HG03457 (cell line): Measurements from ENCODE around the gene CMTM2.
"Not testable (repeated sequence)": the region's sequence is repeated elsewhere in the genome, so short reads cannot be mapped to it uniquely, and the experiment has no call there.

Experiments
- ATAC-seq: cut with Tn5 transposase; IDR thresholded peaks from one replicate; pipeline ENCODE4 v1.9.1; 2021; ENCODE audit warnings: moderate number of reproducible peaks; ENCODE audit not compliant: unreplicated experiment

The CMTM2 gene

DNA sequence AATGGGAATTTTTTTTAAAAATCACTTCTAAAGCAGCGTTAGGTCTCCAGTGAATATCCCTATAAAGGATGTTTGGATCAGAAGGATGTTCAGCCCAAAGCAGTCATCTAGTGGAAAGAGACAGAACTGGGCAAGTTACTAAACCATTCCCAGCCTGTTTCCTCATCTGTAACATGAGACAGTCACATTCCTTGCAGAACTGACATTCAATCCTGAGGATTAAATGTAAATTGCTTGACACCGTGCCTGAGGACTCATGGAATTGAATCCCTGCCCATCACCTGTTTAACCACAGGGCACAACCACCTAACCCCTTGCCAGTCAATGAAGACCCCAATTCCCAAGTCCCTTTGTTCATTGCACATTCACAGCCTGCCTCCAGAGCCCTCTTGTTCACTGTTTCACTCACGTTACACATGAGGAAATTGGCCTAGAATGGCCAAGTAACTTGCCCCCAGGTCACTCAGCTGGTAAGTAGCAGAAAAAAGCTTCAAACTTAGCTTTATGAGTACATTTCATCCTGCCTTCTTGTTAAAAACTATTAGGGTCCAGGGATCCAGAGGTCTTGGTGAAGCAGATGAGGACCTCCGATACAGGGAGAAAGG is 1.4 kb downstream of the CMTM2 start:
- no peak for ATAC-seq

DNA sequence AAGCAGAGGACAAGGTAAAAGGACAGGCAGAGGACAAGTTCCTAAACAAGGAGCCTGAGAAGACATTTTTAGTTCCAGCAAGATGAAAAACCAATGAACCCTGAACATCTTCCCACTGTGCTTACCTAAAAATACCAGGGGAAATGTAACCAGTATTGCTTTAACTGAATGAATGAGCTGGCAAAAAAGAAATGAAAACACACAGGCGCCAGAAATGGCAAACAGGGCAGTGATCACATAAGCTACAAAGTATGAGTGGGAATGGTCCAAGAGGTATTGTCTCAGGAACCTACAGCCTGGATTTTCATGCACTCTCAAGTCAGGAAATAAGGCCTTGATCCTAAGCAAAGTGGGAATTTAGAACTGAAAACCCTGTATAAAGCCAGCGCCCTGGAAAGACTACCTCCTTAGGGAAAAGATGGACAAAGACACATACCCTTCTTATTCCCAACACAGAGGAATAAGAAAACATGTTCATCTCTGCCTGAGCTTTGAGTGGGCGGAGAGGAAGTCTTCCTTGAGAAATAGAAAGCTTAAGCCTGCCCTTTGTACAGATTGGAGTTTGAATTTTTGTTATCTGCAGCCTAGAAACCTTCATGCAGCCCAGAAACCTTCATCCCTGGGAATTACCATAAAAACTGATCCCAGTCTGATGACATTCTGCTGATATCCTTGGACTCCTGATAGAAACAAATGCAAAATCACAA is 2.1 kb downstream of the CMTM2 start:
- ATAC-seq: no peak

DNA sequence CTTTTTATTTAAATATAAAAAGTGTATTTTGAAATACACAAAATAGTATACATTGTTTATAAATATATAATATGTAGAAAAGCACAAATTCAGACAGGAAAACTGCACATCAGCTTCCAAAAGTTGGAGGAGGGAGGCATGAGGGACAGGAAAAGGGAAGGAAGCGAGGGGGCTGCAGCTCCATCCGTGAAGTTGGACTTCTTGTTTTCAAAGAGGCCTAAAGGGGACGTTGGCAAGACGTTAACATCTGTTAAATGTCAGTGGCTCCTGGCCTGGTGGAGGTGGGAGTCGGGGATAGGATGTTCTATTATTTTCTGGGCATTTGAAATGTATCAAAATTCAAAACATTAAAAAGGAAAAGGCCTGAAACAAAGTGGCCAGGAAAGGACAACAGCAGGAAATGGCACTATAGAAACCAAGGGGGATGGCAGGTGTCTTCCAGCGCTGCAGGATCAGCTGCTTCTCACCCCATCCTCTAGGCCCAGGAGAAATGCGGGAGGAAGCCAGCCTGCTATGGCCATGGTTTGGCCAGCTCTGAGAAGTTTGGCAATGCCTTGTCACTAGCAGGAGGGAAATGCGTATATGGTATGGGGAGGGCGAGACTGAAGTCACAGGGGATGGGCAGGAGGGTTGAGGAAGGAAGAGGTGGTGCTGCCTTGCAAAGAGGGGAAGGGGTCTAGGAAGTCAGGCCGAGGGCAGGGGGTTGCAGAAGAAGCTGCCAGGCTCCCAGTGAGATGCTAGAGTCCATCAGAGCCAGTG is 6.4 kb downstream of the CMTM2 start:
- no peak for ATAC-seq

DNA sequence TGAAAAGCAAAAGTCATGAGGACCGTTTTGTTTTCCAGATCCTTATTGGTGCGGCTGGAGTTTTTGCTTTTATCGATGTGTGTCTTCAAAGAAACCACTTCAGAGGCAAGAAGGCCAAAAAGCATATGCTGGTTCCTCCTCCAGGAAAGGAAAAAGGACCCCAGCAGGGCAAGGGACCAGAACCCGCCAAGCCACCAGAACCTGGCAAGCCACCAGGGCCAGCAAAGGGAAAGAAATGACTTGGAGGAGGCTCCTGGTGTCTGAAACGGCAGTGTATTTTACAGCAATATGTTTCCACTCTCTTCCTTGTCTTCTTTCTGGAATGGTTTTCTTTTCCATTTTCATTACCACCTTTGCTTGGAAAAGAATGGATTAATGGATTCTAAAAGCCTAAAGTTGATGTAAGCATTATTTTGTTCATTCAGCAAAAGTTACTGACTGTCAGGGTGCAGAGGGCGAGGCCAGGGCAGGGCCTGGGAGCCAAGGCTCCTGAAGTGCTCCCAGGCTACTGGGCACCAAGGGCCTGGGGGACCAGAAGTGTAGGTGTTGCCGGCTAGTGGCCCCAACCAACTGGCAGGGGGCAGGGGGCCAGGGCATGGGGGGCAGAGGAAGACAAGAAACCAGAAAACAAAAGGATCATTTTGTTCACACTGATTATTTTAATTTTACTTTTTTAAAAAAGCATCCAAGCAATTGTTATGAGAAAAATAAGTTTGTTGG is 8.8 kb downstream of the CMTM2 start:
- no peak for ATAC-seq

DNA sequence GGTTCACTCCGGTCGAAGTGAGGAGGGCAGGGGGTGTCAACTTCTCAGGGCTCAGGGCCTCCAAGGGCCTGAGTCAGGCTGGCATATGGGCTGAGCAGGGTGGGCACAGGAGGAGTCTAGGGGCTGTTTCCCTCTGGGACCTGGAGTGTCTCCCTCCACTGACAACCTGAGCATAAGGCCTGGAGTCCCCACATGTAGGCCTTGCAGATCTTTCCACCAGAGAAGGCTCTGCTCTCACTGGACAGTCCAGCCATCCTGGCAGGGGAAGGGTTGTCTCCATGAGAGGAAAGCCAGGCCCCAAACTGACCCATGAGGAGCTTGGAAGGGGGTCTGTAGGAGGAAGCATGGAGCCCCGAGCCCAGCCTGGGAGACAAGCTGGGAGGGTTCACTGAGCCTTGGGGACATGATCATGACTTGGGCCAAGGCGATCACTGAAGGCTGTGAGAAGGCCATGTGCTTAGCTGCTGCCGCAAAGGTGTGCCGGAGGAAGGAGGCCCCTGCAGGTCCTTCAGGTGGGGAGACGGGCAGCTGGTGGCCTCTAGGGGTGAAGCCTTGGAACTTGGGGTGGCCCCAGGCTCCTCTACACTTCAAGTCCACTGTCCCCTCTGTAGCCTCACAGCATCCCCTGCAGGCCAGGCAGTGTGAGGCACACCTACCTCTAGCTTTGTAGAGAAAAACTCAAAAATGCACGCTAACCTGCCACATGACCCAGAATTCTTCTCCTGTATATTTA is 9.9 kb downstream of the CMTM2 start:
- no peak for ATAC-seq

DNA sequence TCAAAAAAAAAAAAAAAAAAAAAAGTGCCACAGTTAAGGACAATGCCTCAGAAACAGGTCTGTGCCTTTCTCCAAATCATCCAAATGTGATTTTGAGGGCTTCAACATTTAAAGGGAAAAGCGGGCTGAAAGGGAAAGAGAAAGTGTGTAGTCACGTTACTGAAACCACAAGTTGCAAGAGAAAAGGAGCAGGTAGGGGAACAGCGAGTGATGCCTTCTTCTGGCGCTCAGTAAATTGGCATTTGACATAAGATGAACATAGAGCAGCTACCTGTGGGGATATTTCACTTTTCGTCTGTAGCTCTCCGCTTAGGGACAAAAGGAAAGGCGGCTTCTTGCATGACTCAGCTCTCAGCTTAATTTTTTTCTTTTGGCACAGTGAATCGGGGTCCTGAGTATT is 11.1 kb downstream of the CMTM2 start:
- ATAC-seq: no peak

DNA sequence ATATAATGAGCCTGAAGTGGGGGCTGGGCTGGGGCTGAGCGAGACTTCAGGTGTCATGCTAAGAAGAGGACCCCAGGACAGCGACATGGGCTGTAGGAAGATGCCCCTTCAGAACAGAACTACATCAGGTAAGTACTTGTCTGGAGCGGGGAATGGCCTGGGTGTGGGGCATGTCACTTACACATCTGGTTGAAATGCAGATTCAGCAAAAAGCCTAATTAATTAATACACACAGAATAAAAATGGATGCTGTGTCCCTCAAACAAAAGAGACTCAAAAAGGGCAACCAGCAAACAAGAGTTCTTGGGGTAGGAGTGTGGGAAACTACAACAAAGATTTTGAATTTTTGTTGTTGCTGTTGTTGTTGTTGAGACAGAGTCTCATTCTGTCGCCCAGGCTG is 11.8 kb downstream of the CMTM2 start:
- no peak for ATAC-seq

DNA sequence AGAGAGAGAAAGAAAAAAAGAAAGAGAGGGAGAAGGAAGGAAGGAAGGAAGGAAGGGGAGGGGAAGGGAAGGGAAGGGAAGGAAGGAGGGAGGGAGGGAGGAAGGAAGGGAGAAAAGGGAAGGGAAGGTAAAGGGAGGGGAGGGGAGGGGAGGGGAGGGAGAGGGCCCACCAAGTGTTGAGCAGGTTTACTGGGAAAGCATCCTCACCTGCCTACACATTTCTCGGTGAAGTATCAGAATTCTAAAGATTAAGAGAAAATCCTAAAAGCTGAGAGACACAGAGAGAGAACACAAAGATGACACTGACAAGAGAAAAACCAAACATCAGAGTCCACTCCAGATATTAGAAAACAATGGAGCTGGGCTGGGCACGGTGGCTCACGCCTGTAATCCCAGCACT is 13.0 kb downstream of the CMTM2 start:
- no peak for ATAC-seq

DNA sequence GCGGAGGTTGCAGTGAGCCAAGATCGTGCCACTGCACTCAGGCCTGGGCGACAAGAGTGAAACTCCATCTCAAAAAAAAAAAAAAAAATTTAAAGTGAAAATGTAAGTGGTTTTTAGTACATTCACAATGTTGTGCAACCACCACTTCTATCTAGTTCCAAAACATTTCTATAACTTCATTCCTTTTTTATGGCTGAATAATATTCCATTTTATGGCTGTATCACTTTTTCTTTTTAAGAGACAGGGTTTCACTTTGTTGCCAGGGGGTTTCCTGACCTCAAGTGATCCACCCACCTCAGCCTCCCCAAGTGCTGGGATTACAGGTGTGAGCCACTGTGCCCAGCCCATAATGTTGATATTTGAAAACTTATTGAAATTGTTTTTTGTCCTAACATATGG is 13.6 kb downstream of the CMTM2 start:
- no peak for ATAC-seq

DNA sequence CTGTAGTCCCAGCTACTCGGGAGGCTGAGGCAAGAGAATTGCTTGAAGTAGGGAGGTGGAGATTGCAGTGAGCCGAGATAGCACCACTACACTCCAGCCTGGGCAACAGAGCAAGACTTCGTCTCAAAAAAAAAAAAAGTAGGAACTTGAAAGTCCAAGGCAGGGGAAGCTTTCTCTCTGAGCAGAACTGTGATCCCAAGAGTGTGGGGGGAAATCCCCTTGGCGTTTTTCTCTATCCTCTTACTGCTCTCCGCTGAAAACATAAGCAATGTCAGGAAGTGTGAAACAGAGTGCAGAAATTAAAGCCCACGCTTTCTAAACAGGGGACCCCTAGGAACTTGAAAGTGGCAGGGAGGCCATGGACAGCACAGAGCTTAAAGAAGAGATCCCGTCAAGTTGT is 15.5 kb downstream of the CMTM2 start:
- ATAC-seq: no peak

DNA sequence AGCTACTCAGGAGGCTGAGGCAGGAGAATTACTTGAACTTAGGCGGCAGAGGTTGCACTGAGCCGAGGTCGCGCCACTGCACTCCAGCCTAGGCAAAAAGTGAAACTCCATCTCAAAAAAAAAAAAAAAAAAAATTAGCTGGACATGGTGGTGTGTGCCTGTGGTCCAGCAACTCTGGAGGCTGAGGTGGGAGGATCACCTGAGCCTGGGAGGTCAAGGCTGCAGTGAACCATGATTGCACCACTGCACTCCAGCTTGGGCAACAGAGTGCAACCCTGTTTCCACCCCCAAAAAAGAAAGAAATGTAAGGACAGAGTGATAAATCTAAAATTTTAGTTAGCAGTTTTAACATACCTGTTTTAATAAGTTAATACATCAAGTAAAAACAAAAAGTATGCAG is 17.3 kb downstream of the CMTM2 start:
- not testable (repeated sequence) for ATAC-seq

DNA sequence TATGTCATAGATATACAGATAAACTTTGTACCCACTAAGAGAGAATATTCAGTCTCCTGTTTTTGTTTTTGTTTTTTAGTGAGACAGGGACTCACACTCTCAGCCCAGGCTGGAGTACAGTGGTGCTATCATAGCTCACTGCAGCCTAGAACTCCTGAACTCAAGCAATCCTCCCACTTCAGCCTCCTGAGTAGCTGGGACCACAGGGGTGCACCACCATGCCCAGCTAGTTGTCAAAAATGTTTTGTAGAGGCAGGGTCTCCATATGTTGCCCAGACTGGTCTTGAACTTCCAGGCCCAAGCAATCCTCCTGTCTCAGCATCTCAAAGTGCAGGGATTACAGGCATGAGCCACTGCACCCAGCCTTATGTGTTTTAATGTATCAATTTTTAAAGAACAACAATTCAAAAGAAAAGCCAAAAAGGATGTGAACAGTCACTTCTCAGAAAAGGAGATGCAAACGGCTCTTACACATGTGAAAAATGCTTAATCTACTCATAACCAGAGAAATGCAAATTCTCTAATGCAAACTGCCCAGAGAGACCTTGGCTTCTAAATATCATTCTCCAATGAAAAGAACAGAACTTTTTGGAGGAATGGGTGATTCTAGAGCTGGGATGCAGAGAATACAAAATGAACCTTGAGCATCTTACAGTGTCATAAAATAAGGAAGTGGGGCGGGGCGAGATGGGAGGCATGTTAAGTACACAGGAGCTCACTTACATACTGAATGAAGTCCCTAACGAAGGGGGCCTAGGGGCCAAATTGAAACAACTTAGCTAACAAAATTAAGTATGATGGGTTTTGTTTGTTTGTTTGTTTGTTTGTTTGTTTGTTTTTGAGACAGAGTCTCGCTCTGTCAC is 18.0 kb downstream of the CMTM2 start:
- ATAC-seq: no peak

DNA sequence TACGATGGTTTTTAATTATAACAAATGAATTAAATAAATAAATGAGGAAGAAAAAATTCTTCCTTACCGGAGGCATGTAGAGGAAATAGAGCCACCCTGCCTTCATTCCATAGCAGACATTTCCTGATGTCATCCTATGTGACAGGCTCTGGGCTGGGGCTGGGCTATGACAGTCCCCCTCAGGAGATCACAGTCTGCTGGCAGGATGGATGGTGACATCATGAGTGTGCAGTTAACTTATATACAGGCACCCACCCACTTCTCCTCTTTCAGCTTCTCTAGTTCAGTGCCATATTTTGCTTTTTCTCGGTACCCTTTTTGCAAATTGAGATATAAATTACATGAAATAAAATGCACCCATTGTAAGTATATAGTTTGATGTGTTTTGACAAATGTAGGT is 18.8 kb downstream of the CMTM2 start:
- no peak for ATAC-seq

DNA sequence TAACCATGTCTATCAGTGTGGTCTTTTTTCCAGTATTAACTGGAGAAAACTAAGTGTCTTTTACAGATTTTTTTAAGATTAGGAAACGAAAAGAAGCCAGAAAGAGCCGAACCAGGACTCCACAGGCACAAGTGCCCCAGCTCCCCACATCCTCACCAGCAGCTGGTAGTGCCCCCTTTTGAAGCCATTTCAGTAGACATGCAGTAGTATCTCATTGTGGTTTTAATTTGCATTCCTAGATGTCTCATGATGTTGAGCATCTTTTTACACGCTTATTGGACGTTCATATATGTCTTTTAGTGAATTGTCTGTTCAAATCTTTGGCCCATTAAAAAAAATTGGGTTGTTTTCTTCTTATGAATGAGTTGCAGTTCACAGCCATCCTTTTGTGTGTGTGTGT is 20.5 kb downstream of the CMTM2 start:
- no peak for ATAC-seq

DNA sequence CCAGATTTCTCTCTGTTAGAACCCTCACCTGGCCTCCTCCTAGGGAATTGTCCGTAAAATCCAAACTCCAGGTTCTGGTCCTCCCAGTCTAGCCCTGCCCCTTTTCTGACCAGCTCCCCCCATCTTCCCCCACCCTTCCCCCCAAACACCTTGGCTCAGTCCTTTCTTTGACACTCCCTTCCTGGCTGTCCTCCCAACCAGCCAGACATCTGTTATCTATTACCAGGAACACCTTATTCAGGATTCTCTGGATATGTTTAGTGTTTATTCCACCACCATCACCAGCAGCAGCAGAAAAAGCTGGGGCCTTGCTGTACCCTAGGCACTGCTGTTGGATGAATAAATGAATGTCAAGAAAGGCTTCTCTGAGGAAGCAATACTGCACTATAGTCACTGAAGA is 21.2 kb downstream of the CMTM2 start:
- ATAC-seq: no peak

DNA sequence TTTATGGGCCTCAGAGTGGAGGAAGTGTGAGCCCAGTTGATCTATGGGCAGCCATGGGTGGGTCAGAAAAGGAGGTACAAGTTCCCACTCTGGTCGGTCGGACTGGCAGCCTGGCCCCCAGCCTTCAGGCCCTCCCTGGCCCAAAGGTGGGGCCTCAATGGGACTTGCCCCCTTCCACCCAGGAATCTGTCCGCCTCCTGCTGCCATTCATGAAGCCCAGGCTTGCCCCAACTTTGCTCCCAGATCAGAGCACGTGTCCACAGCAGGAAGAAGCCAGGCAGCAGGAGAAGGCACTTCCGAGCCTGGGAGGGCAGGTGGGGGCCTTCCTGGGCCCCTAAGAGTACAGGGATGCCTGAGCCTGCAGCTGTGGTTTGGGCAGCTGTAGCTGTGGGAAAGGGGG is 22.2 kb downstream of the CMTM2 start:
- ATAC-seq: no peak

DNA sequence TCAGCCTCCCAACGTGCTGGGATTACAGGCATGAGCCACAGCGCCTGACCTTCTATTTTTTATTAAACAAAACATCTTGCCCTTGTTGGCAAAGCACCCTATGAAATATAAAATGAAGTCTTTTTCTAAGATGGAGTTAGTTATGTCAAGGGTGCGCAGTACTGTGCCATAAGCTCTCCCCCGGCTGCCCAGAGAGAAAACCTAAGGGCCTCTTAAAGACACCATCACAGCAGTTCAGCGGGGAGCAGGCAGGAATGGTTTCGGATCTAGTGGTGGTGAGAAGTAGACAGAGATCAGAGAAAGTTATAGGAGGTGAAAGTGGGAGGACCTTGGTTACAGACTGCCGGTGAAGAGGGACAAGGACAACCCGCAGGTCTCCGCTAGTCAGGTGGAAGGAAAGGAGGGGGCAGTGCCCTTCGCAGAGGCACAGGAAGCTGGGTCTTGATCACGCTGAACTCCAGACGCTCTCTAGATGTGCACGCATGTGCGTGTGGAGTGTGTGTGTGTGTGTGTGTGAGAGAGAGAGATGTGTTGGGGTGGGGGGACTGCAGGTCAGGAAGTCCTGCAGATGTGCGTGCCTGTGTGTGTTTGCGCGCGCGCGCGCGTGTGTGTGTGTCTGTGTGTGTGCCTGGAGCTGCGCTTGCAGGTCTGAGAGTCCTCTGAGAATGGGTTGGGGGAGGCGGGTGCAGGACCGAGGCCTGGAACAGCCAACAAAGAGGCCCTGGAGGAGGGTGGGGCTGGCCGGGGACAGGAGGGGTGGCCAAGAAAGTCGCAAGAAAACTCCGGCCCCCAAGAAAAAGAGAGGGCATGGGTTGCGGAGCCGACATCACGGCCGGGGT is 24.5 kb downstream of the CMTM2 start:
- no peak for ATAC-seq

DNA sequence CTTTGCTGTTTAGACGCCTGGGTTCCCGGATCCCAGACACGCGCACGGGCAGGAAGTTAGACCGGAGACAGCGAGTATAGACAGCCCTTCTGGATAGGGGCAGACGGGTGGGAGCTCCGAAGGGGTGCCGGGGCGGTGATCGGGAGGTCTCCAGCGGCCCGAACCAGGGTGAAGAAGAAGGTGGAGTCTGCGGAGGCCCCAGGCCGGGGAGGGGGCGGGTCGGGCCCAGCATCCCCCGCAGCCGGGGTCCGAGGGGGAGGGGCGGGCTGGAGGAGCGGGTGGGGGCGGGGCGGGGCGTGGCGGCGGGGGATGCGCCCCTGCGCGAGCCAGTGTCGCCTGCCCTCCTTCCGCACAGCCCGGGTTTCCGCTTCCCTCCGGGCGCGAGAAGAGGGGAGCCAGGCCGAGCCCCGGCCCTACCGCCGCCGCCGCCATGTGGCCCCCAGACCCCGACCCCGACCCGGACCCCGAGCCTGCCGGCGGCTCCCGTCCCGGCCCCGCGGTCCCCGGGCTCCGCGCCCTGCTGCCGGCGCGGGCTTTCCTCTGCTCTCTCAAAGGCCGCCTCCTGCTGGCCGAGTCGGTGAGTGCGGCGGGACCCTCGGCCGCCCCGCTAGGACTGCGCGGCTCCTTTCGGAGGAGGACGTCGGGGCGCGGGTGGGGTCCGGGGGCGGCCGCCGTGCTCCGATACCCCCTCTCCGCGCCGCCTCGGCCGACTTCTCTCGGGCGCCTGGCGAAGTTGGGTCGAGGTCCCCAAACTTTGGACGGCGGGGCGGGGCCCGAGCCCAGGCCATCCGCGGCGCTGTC is 25.3 kb downstream of the CMTM2 start, which contains the start of gene CMTM3:
CMTM3 (plus strand) TSS at position 329 of the 801 bp plus-strand sequence; CDS start at position 431, 102 bp downstream.
- ATAC-seq: no peak
